Mammary epithelial cell (primary cell): ENCODE measurements around the gene FREM1.

Source experiments
- CTCF ChIP-seq, 2 donors: IDR thresholded peaks in 1 of 2; conservative IDR thresholded peaks in 1 of 2; 2 replicates each; pipeline ENCODE4 v1.5.1; 2011 to 2012; ENCODE audit warnings: inconsistent platforms in 2 of 2, low read length in 2 of 2, mild to moderate bottlenecking in 2 of 2, control low read depth in 1 of 2, low read depth in 1 of 2; ENCODE audit not compliant: insufficient read depth in 1 of 2; ENCODE audit errors: extremely low read depth in 1 of 2
- EZH2 ChIP-seq: IDR thresholded peaks from 2 replicates; pipeline ENCODE4 v1.6.1; 2012; ENCODE audit warnings: low read length, inconsistent platforms, borderline replicate concordance

GRCh38 chr9:14704281-14704680 lies 205.9 kb downstream of the FREM1 start:
- no peak for TF ChIP-seq CTCF (conservative IDR thresholded peaks at IDR 0.05 in 1 of 2, IDR thresholded peaks at IDR 0.05 in 1 of 2; ENCODE audit: extremely low read depth in 1 of 2, insufficient read depth in 1 of 2, low read depth in 1 of 2, low read length in 2 of 2)
- no peak for TF ChIP-seq EZH2
